GM23248 (cell line): Measurements from ENCODE around the gene C2CD5. TPM values are rescaled to one million over a fixed set of nuclear protein-coding genes. Genes with fewer than 3 reads are reported as not detected.
A peak's percentile ranks its signal among the peaks of the same experiment; 100 is the strongest.

Experiments used
- DNase-seq: peaks from one replicate; pipeline ENCODE4 v3.0.0-alpha.2; 2015
- H2AFZ ChIP-seq: fragments of 200-600 bp; sonication (generic); 2 replicates; pipeline ENCODE4 v1.6.1; 2016; ENCODE audit warnings: antibody characterized with exemption
- H3F3A ChIP-seq: fragments of 200-600 bp; sonication (generic); 2 replicates; pipeline ENCODE4 v1.6.1; 2016; ENCODE audit warnings: mild to moderate bottlenecking, antibody characterized with exemption, mixed run types; ENCODE audit not compliant: insufficient read depth
- H3K27ac ChIP-seq: fragments of 200-600 bp; sonication (generic); 2 replicates; pipeline ENCODE4 v1.5.1; 2016; ENCODE audit warnings: mild to moderate bottlenecking
- H3K27me3 ChIP-seq: fragments of 200-600 bp; sonication (generic); replicated peaks from 2 replicates; pipeline ENCODE4 v1.6.1; 2016; ENCODE audit warnings: mild to moderate bottlenecking; ENCODE audit not compliant: insufficient read depth
- H3K36me3 ChIP-seq: fragments of 200-600 bp; sonication (generic); 2 replicates; pipeline ENCODE4 v1.6.1; 2016; ENCODE audit warnings: low read depth, mild to moderate bottlenecking
- H3K4me1 ChIP-seq: fragments of 200-600 bp; sonication (generic); 2 replicates; pipeline ENCODE4 v1.6.1; 2016; ENCODE audit warnings: mild to moderate bottlenecking; ENCODE audit not compliant: insufficient read depth
- H3K4me2 ChIP-seq: fragments of 200-600 bp; sonication (generic); one replicate; pipeline ENCODE4 v1.6.1; 2016; ENCODE audit warnings: mild to moderate bottlenecking; ENCODE audit not compliant: unreplicated experiment
- H3K4me3 ChIP-seq: fragments of 200-600 bp; sonication (generic); 2 replicates; pipeline ENCODE4 v1.5.1; 2016; ENCODE audit warnings: mild to moderate bottlenecking
- H3K79me2 ChIP-seq: fragments of 200-600 bp; sonication (generic); 2 replicates; pipeline ENCODE4 v1.6.1; 2016; ENCODE audit warnings: mild to moderate bottlenecking; ENCODE audit not compliant: insufficient read depth
- H3K9ac ChIP-seq: fragments of 200-600 bp; sonication (generic); 2 replicates; pipeline ENCODE4 v1.6.1; 2016; ENCODE audit warnings: mild to moderate bottlenecking
- H3K9me2 ChIP-seq: fragments of 200-600 bp; sonication (generic); 2 replicates; pipeline ENCODE4 v1.6.1; 2016; ENCODE audit warnings: mixed run types, mild to moderate bottlenecking, moderate library complexity; ENCODE audit not compliant: insufficient read depth
- H3K9me3 ChIP-seq: fragments of 200-600 bp; sonication (generic); one replicate; pipeline ENCODE4 v1.6.1; 2017; ENCODE audit warnings: low read depth
- H4K20me1 ChIP-seq: fragments of 200-600 bp; sonication (generic); 2 replicates; pipeline ENCODE4 v1.6.0; 2016; ENCODE audit not compliant: insufficient read depth
- EZH2 ChIP-seq: fragments of 200-600 bp; sonication (generic); IDR thresholded peaks from 2 replicates; pipeline ENCODE4 v1.6.1; 2018; ENCODE audit warnings: antibody characterized with exemption, mild to moderate bottlenecking; ENCODE audit not compliant: insufficient read depth, poor library complexity, severe bottlenecking
- EZH2phosphoT487 ChIP-seq: fragments of 200-600 bp; sonication (generic); IDR thresholded peaks from 2 replicates; pipeline ENCODE4 v1.6.1; 2018; ENCODE audit warnings: antibody characterized with exemption, moderate library complexity, mild to moderate bottlenecking, low read depth; ENCODE audit not compliant: insufficient read depth
- WGBS, 2 experiments: methylation state at CpG; one replicate each; pipeline ENCODE4 v1.1.6; 2015 to 2017; ENCODE audit warnings: low lambda C conversion rate in 2 of 2, low coverage in 1 of 2; ENCODE audit errors: missing lambda C conversion rate in 2 of 2; 5-methylcytosine and 5-hydroxymethylcytosine counted together
- in situ Hi-C: fragments of 300-500 bp; cut with MboI; formaldehyde crosslinking; loops from 2 replicates; pipeline ENCODE4 v1.15.0; 2020
- polyA plus RNA-seq: library from polyadenylated mRNA; unstranded; fragments of >200 nt; fragmentation: Nextera tagmentation; extraction: Ambion mirVana; gene quantifications from 2 replicates; pipeline ENCODE4 v1.2.1, GENCODE V29; 2016
- total RNA-seq: library from RNA; depleted of rRNA; stranded (reverse); fragments of >200 nt; shearing (Covaris generic); gene quantifications from 2 replicates; pipeline ENCODE4 v1.2.3, GENCODE V29; 2014

C2CD5 gene
- total and polyA plus RNA-seq, 2 experiments from 2014 or later: 13.3 to 13.7 TPM

DNA sequence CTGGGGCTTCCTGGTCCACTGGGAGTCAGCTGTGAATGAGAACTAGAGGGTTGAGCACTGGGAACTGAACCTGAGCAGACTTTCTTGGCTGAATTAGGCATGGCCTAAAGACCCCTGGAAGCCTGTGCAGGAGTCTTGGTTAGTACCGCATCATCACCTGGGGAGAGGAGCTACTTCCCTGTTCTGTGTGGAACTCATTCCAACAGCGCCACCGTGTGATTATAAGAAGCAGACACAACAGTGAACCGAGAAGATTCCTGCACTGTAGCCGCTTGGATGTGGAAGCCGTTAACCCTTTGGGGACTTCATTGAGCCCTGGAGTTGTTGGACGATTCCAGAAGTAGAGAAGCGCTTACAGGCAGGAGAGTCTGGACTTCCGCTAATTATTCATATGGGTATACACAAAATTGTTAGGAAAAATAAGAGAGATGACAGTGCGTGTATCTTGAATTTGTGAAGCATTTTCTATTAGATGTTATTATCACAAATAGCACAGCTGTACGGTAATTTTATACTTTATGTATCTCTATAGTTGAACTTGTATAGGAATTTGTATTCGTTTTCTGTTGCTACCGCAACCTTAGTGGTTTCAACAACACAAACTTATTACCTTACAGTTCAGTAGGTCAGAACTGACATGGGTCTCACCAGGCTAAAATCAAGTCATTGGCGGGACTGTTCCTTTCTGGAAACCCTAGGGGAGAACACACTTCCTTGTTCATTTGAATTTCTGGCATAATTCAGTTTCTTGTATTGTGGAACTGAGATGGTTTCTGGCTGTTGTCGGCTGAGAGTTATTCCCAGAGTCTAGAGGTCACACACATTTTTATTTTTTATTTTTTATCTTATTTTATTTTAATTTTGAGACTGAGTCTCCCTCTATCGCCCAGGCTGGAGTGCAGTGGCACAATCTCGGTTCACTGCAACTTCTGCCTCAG lies 100.7 kb downstream of the C2CD5 start:
- WGBS, 2 experiments: 37 to 39% methylated on average over 17 of the region's 17 CpGs
- in situ Hi-C loops: no loop called here
- TF ChIP-seq EZH2phosphoT487 (no peak), EZH2 (no peak)
- H3K4me1 ChIP-seq: no peaks in the 10 kb centered on the region
- no peak overlapping the region for H3K4me2 ChIP-seq
- no peak overlapping the region for H3K4me3 ChIP-seq
- H4K20me1 ChIP-seq: no peaks in the 10 kb centered on the region
- no peak overlapping the region for H3K27ac ChIP-seq
- no peak overlapping the region for H3K9ac ChIP-seq
- DNase-seq: peak; percentile 87
- peak overlapping the region; percentile 12; the same call in 1 of the 2 replicates for H2AFZ ChIP-seq
- peaks cover 6% of the 10 kb centered on the region for H3K27me3 ChIP-seq
- H3K79me2 ChIP-seq: no peaks in the 10 kb centered on the region
- no peaks in the 10 kb centered on the region for H3K9me3 ChIP-seq
- H3K36me3 ChIP-seq: no peaks in the 10 kb centered on the region
- no peaks in the 10 kb centered on the region for H3F3A ChIP-seq
- no peaks in the 10 kb centered on the region for H3K9me2 ChIP-seq

DNA sequence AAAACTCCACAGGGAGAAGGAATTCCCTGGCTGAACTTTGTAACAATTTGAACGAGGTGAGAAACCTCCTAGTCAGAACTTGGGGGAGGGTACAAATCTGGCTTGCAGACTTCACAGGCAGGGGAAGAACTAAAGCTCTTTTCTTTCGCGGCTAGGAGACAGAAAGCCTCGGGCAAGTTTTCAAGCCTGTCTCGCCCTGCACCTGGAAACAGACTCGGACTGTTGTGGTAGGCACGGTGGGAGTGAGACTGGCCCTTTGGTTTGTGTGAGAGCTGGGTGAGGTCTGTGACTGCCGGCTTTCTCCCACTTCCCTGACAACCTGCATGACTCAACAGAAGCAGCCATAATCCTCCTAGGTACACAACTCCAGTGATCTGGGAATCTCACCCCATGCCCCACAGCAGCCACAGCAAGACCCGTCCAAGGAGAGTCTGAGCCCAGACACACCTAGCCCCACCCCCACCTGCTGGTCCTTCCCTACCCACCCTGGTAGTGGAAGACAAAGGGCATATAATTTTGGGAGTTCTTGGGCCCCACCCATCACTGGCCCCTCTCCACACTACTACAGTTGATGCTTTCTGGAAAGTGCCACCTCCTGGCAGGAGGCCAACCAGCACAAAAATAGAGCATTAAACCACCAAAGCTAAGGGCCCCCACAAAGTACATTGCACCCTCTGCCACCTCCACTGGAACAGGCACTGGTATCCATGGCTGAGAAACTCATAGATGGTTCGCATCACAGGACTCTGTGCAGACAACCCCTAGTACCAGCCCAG lies 107.1 kb downstream of the C2CD5 start:
- no peak overlapping the region for H3K4me3 ChIP-seq
- no peaks in the 10 kb centered on the region for H3K9me3 ChIP-seq
- H4K20me1 ChIP-seq: no peaks in the 10 kb centered on the region
- H3F3A ChIP-seq: no peaks in the 10 kb centered on the region
- H2AFZ ChIP-seq: no peak overlapping the region
- H3K36me3 ChIP-seq: no peaks in the 10 kb centered on the region
- no peak overlapping the region for H3K27ac ChIP-seq
- H3K79me2 ChIP-seq: no peaks in the 10 kb centered on the region
- no peak overlapping the region for H3K9ac ChIP-seq
- TF ChIP-seq EZH2phosphoT487: no peak
- TF ChIP-seq EZH2: no peak
- H3K4me1 ChIP-seq: no peaks in the 10 kb centered on the region
- peak; percentile 1 for DNase-seq
- WGBS, 2 experiments: 25 to 31% methylated on average over 10 of the region's 10 CpGs
- no peaks in the 10 kb centered on the region; the same call in 1 of the 2 replicates for H3K9me2 ChIP-seq
- in situ Hi-C loops: no loop called here
- peaks cover 34% of the 10 kb centered on the region for H3K27me3 ChIP-seq
- H3K4me2 ChIP-seq: no peak overlapping the region

DNA sequence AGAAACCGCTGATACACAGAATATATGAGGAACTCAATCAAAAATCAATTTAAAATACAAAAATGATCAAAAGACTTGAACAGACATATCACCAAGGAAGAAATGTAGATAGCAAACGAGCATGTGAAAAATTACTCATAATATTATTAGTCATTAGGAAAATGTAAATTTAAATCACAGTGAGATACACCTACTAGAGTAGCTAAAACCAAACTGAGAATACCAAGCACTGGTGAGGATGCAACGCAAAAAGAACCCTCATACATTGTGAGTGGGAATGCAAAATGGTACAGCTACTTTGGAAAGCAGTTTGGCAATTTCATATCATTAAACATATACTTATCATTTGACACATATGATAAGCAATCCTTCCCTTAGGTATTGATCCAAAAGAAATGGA lies 108.8 kb downstream of the C2CD5 start:
- H3K27me3 ChIP-seq: peaks cover 28% of the 10 kb centered on the region
- no peaks in the 10 kb centered on the region for H3K4me1 ChIP-seq
- H4K20me1 ChIP-seq: no peaks in the 10 kb centered on the region
- H3K79me2 ChIP-seq: no peaks in the 10 kb centered on the region
- H2AFZ ChIP-seq: no peak overlapping the region
- no peak overlapping the region for H3K27ac ChIP-seq
- DNase-seq: no peak
- H3K9me2 ChIP-seq: no peaks in the 10 kb centered on the region; the same call in 1 of the 2 replicates
- H3K4me3 ChIP-seq: no peak overlapping the region
- no peaks in the 10 kb centered on the region for H3F3A ChIP-seq
- TF ChIP-seq EZH2phosphoT487 (no peak), EZH2 (no peak)
- no peaks in the 10 kb centered on the region for H3K36me3 ChIP-seq
- no peak overlapping the region for H3K9ac ChIP-seq
- 58 to 71% methylated on average over 3 of the region's 3 CpGs for WGBS, 2 experiments
- in situ Hi-C loops: no loop called here
- no peak overlapping the region for H3K4me2 ChIP-seq
- no peaks in the 10 kb centered on the region for H3K9me3 ChIP-seq

DNA sequence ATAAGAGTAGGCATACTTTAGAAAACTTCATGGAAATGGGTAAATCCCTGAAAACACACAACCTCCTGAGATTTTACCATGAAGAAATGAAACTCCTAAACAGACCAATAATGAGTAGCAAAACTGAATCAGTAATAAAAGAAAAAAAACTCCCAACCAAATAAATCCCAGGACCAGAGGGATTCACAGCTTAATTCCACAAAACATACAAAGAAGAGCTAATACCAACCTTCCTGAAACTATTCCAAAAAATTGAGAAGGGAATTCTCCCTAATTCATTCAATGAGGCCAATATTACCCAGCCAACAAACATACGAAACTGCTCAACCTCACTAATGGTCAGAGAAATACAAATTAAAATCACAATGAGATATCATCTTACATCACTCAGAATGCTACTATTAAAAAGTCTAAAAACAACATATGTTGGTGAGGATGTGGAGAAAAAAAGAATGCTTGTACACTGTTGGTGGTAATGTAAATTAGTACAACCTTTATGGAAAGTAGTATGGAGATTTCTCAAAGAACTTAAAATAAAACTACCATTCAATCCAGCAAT lies 112.6 kb downstream of the C2CD5 start:
- WGBS, 2 experiments: 68 to 71% methylated on average over 1 of the region's 1 CpG
- TF ChIP-seq EZH2 (no peak), EZH2phosphoT487 (no peak)
- in situ Hi-C loops: no loop called here

More for the DNA sequence above, 112.6 kb downstream of the C2CD5 start:
- H3K4me2 ChIP-seq: no peak overlapping the region
- peaks cover 26% of the 10 kb centered on the region for H3K27me3 ChIP-seq
- no peaks in the 10 kb centered on the region for H3K9me3 ChIP-seq
- H3K4me3 ChIP-seq: no peak overlapping the region
- H3K79me2 ChIP-seq: no peaks in the 10 kb centered on the region
- H3K36me3 ChIP-seq: no peaks in the 10 kb centered on the region
- no peaks in the 10 kb centered on the region for H3F3A ChIP-seq
- no peak overlapping the region for H3K27ac ChIP-seq
- no peak overlapping the region for H3K9ac ChIP-seq
- H3K9me2 ChIP-seq: no peaks in the 10 kb centered on the region; the same call in 1 of the 2 replicates
- H2AFZ ChIP-seq: no peak overlapping the region
- no peaks in the 10 kb centered on the region for H3K4me1 ChIP-seq
- H4K20me1 ChIP-seq: no peaks in the 10 kb centered on the region
- DNase-seq: no peak
